ENCODE data around the gene ABCG4. TPM values are rescaled to one million over a fixed set of nuclear protein-coding genes. Genes with fewer than 3 reads are reported as not detected.

The ABCG4 gene
- total and polyA plus RNA-seq, 9 of the 15 experiments (the other 6 are each of a cell fraction or from before 2014, with no cell fraction given): 0.03 to 0.11 (median 0.07) TPM; not detected in 4

DNA sequence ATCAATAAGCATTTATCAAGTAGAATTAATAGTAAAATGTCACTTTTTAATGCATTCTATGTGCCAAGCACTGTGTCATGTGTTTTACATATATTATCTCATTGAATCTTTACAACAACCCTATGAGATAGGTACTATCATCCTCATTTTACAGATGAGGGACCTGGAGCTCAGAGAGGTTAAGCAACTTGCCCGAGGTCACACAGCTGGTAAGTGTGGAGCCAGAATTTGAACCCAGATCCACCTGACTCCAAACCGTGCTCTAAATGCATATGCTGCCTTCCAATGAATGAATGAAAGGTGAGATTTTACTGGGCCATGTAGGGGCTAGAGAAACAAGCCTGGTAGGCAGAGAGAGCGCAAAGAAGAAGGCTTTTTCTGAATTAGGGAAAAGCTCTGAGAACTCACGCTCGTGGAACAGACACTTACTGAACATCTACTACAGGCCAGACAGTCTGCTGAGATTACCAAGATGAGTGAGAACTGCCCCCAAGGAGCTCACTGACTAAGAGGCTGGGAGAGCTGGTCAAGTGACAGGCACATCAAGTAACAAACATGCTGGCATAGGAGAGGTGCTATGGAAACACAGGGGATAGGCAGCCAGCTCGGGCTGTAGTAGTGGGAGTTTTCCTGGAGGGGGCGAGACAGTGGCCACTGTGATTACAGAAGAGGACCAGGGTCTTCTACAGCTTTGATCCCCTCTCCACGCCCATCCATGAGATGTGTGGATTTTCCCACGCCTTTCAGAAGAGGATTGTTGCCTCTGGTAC is 4.4 kb downstream of the ABCG4 start (continued):
- TF ChIP-seq, protein P1, sequence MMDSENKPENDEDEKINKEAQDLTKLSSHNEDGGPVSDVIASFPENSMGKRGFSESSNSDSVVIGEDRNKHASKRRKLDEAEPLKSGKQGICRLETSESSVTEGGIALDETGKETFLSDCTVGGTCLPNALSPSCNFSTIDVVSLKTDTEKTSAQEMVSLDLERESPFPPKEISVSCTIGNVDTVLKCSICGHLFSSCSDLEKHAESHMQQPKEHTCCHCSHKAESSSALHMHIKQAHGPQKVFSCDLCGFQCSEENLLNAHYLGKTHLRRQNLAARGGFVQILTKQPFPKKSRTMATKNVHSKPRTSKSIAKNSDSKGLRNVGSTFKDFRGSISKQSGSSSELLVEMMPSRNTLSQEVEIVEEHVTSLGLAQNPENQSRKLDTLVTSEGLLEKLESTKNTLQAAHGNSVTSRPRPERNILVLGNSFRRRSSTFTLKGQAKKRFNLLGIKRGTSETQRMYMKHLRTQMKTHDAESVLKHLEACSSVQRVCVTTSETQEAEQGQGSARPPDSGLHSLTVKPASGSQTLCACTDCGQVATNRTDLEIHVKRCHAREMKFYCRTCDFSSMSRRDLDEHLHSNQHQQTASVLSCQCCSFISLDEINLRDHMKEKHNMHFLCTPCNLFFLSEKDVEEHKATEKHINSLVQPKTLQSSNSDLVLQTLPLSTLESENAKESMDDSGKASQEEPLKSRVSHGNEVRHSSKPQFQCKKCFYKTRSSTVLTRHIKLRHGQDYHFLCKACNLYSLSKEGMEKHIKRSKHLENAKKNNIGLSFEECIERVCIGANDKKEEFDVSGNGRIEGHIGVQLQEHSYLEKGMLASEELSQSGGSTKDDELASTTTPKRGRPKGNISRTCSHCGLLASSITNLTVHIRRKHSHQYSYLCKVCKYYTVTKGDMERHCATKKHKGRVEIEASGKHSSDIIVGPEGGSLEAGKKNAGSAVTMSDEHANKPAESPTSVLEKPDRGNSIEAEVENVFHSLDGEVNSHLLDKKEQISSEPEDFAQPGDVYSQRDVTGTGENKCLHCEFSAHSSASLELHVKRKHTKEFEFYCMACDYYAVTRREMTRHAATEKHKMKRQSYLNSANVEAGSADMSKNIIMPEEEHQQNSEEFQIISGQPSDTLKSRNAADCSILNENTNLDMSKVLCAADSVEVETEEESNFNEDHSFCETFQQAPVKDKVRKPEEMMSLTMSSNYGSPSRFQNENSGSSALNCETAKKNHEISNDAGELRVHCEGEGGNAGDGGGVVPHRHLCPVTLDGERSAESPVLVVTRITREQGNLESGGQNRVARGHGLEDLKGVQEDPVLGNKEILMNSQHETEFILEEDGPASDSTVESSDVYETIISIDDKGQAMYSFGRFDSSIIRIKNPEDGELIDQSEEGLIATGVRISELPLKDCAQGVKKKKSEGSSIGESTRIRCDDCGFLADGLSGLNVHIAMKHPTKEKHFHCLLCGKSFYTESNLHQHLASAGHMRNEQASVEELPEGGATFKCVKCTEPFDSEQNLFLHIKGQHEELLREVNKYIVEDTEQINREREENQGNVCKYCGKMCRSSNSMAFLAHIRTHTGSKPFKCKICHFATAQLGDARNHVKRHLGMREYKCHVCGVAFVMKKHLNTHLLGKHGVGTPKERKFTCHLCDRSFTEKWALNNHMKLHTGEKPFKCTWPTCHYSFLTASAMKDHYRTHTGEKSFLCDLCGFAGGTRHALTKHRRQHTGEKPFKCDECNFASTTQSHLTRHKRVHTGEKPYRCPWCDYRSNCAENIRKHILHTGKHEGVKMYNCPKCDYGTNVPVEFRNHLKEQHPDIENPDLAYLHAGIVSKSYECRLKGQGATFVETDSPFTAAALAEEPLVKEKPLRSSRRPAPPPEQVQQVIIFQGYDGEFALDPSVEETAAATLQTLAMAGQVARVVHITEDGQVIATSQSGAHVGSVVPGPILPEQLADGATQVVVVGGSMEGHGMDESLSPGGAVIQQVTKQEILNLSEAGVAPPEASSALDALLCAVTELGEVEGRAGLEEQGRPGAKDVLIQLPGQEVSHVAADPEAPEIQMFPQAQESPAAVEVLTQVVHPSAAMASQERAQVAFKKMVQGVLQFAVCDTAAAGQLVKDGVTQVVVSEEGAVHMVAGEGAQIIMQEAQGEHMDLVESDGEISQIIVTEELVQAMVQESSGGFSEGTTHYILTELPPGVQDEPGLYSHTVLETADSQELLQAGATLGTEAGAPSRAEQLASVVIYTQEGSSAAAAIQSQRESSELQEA (IDR thresholded peaks at IDR 0.05; ENCODE audit: low read depth): no peak
- TF ChIP-seq, protein P2, sequence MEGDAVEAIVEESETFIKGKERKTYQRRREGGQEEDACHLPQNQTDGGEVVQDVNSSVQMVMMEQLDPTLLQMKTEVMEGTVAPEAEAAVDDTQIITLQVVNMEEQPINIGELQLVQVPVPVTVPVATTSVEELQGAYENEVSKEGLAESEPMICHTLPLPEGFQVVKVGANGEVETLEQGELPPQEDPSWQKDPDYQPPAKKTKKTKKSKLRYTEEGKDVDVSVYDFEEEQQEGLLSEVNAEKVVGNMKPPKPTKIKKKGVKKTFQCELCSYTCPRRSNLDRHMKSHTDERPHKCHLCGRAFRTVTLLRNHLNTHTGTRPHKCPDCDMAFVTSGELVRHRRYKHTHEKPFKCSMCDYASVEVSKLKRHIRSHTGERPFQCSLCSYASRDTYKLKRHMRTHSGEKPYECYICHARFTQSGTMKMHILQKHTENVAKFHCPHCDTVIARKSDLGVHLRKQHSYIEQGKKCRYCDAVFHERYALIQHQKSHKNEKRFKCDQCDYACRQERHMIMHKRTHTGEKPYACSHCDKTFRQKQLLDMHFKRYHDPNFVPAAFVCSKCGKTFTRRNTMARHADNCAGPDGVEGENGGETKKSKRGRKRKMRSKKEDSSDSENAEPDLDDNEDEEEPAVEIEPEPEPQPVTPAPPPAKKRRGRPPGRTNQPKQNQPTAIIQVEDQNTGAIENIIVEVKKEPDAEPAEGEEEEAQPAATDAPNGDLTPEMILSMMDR (IDR thresholded peaks at IDR 0.05 in 2 of 3, conservative IDR thresholded peaks at IDR 0.05 in 1 of 3; ENCODE audit: insufficient read depth in 2 of 3, low read depth in 1 of 3, low read length in 3 of 3): 0 out of 6 replicates have a peak, but pooled peaks have one; percentile 8 to 29 (median 10)
- TF ChIP-seq FOXP4 (CRISPR knock-in tag; IDR thresholded peaks at IDR 0.05; ENCODE audit: borderline replicate concordance) (no peak), GTF2F1 (IDR thresholded peaks at IDR 0.05; ENCODE audit: low read depth, low read length) (no peak), SMAD1 (IDR thresholded peaks at IDR 0.05; ENCODE audit: low read depth, low read length, partially characterized antibody) (no peak), PTBP1 (IDR thresholded peaks at IDR 0.05; ENCODE audit: low read depth, low read length) (0 out of 2 replicates have a peak, but pooled peaks have one; percentile 55), SMAD3 (CRISPR knock-in tag; conservative IDR thresholded peaks at IDR 0.05) (no peak), HNRNPLL (IDR thresholded peaks at IDR 0.05; ENCODE audit: low read depth, low read length, poor library complexity, severe bottlenecking) (no peak), RBM25 (IDR thresholded peaks at IDR 0.05; ENCODE audit: low read depth, low read length, severe bottlenecking) (peak; percentile 95), ADNP (tag; IDR thresholded peaks at IDR 0.05) (peak; percentile 81), ZNF133 (CRISPR knock-in tag; IDR thresholded peaks at IDR 0.05) (no peak), NFRKB (IDR thresholded peaks at IDR 0.05; ENCODE audit: low read depth) (no peak)
